IMR-90 (cell line): ENCODE data around the gene PPP1R13B. TPM values are rescaled to one million over a fixed set of nuclear protein-coding genes. Genes with fewer than 3 reads are reported as not detected.

Experiments used
- ATAC-seq: fragments of 200-7000 bp; cut with Tn5 transposase; 2 replicates; pipeline ENCODE4 v1.9.1; 2020; ENCODE audit warnings: low read depth, mild to moderate bottlenecking, moderate library complexity
- BruUV-seq: library from RNA; stranded (reverse); fragments of 400-500 nt; replicated peaks from 2 replicates; lab custom pipeline; 2021; lab: Mats Ljungman, UMichigan
- CTCF ChIA-PET: fragments of 300-600 bp; formaldehyde crosslinking; extraction: SDS; loops from one replicate; lab custom pipeline; 2021; ENCODE audit warnings: antibody characterized with exemption; lab: Yijun Ruan, JAX
- POLR2A ChIA-PET: fragments of 300-600 bp; sonication (Branson Sonifier 250); formaldehyde crosslinking; loops from one replicate; lab custom pipeline; 2022; ENCODE audit warnings: antibody characterized with exemption; ENCODE audit not compliant: unreplicated experiment; lab: Charles Lee
- DNase-seq: peaks from one replicate; pipeline ENCODE4 v3.0.0; 2013
- H2AFZ ChIP-seq: replicated peaks from 2 replicates; pipeline ENCODE3; 2013; ENCODE audit warnings: low read length, mild to moderate bottlenecking; ENCODE audit not compliant: poor library complexity
- H2AK5ac ChIP-seq: 2 replicates; pipeline ENCODE4 v1.6.1; 2013; ENCODE audit warnings: low read depth, low read length, inconsistent platforms
- H2AK9ac ChIP-seq: replicated peaks from 2 replicates; pipeline ENCODE3; 2013; ENCODE audit warnings: mild to moderate bottlenecking, low read depth, low read length, moderate library complexity; ENCODE audit not compliant: poor library complexity
- H2BK120ac ChIP-seq: 2 replicates; pipeline ENCODE4 v1.6.1; 2013; ENCODE audit warnings: low read depth, low read length, inconsistent platforms
- H2BK15ac ChIP-seq: 3 replicates; pipeline ENCODE4 v1.6.1; 2013; ENCODE audit warnings: low read depth, low read length, inconsistent platforms
- H2BK20ac ChIP-seq: 2 replicates; pipeline ENCODE4 v1.6.1; 2013; ENCODE audit warnings: low read depth, mild to moderate bottlenecking, inconsistent platforms, low read length, moderate library complexity
- H2BK5ac ChIP-seq: 2 replicates; pipeline ENCODE4 v1.6.1; 2013; ENCODE audit warnings: mild to moderate bottlenecking, low read depth, low read length, inconsistent platforms; ENCODE audit not compliant: poor library complexity, severe bottlenecking
- H3K14ac ChIP-seq: replicated peaks from 2 replicates; pipeline ENCODE4 v1.6.1; 2013; ENCODE audit warnings: low read depth, low read length, inconsistent platforms
- H3K18ac ChIP-seq: 2 replicates; pipeline ENCODE4 v1.6.1; 2013; ENCODE audit warnings: low read depth, low read length, control low read depth
- H3K23ac ChIP-seq: 2 replicates; pipeline ENCODE4 v1.6.1; 2013; ENCODE audit warnings: low read depth, low read length, inconsistent platforms
- H3K27ac ChIP-seq: 2 replicates; pipeline ENCODE4 v1.5.1; 2013; ENCODE audit warnings: mild to moderate bottlenecking, control low read depth, low read length; ENCODE audit not compliant: insufficient read depth
- H3K27me3 ChIP-seq: 2 replicates; pipeline ENCODE4 v1.6.1; 2013; ENCODE audit warnings: low read length; ENCODE audit not compliant: control insufficient read depth, insufficient read depth
- H3K36me3 ChIP-seq: 2 replicates; pipeline ENCODE4 v1.6.1; 2013; ENCODE audit warnings: low read length, mixed read lengths; ENCODE audit not compliant: control insufficient read depth, insufficient read depth
- H3K4ac ChIP-seq: 2 replicates; pipeline ENCODE4 v1.6.1; 2013; ENCODE audit warnings: low read depth, low read length, inconsistent platforms
- H3K4me1 ChIP-seq: 2 replicates; pipeline ENCODE4 v1.6.1; 2013; ENCODE audit warnings: low read length, mixed read lengths; ENCODE audit not compliant: control insufficient read depth, insufficient read depth
- H3K4me2 ChIP-seq: 2 replicates; pipeline ENCODE4 v1.6.1; 2013; ENCODE audit warnings: low read depth, mild to moderate bottlenecking, control low read depth, low read length, moderate library complexity
- H3K4me3 ChIP-seq: 2 replicates; pipeline ENCODE4 v1.5.1; 2013; ENCODE audit warnings: low read depth, mild to moderate bottlenecking, control low read depth, low read length, moderate library complexity; ENCODE audit not compliant: insufficient read depth
- H3K56ac ChIP-seq: 2 replicates; pipeline ENCODE4 v1.6.1; 2013; ENCODE audit warnings: low read length, inconsistent platforms; ENCODE audit not compliant: insufficient read depth; ENCODE audit errors: extremely low read depth
- H3K79me1 ChIP-seq, 2 experiments: 2 replicates each; pipeline ENCODE4 v1.6.1; 2013; ENCODE audit warnings: low read length in 2 of 2, inconsistent platforms in 1 of 2, low read depth in 1 of 2
- H3K9ac ChIP-seq: 2 replicates; pipeline ENCODE4 v1.6.1; 2013; ENCODE audit warnings: low read depth, low read length, control low read depth
- H3K9me1 ChIP-seq: 2 replicates; pipeline ENCODE4 v1.6.1; 2013; ENCODE audit warnings: low read length, inconsistent platforms; ENCODE audit not compliant: insufficient read depth
- H3K9me3 ChIP-seq: 2 replicates; pipeline ENCODE4 v1.6.1; 2013; ENCODE audit warnings: low read length; ENCODE audit not compliant: control insufficient read depth, insufficient read depth
- H4K20me1 ChIP-seq: 2 replicates; pipeline ENCODE4 v1.6.1; 2013; ENCODE audit warnings: low read length, inconsistent platforms; ENCODE audit not compliant: insufficient read depth
- H4K5ac ChIP-seq: 2 replicates; pipeline ENCODE4 v1.6.1; 2013; ENCODE audit warnings: mild to moderate bottlenecking, low read depth, low read length, control low read depth
- H4K8ac ChIP-seq, 2 experiments: 2 replicates each; pipeline ENCODE4 v1.6.1; 2013; ENCODE audit warnings: low read depth in 2 of 2, low read length in 2 of 2, control low read depth in 1 of 2, inconsistent platforms in 1 of 2
- H4K91ac ChIP-seq: 2 replicates; pipeline ENCODE4 v1.6.1; 2013; ENCODE audit warnings: low read depth, low read length, inconsistent platforms; ENCODE audit not compliant: insufficient read depth
- BHLHE40 ChIP-seq: fragments of 150-350 bp; IDR thresholded peaks from 2 replicates; pipeline ENCODE4 v1.6.1; 2016; ENCODE audit warnings: mild to moderate bottlenecking, low read depth, low read length
- CEBPB ChIP-seq: IDR thresholded peaks from 2 replicates; pipeline ENCODE4 v1.6.1; 2012; ENCODE audit warnings: low read depth, low read length, improper control_type of control experiment
- CHD1 ChIP-seq: IDR thresholded peaks from 2 replicates; pipeline ENCODE4 v1.6.1; 2012; ENCODE audit warnings: low read depth, low read length, improper control_type of control experiment
- CTCF ChIP-seq: conservative IDR thresholded peaks from 2 replicates; pipeline ENCODE4 v1.5.1; 2012; ENCODE audit warnings: mild to moderate bottlenecking, low read depth, low read length, improper control_type of control experiment
- ELK1 ChIP-seq: fragments of 150-350 bp; IDR thresholded peaks from 2 replicates; pipeline ENCODE4 v1.6.1; 2016; ENCODE audit warnings: low read depth, mild to moderate bottlenecking, low read length, moderate library complexity, borderline replicate concordance
- FOS ChIP-seq: fragments of 150-350 bp; IDR thresholded peaks from 2 replicates; pipeline ENCODE4 v1.6.1; 2016; ENCODE audit warnings: low read depth, low read length
- MAFK ChIP-seq: IDR thresholded peaks from 2 replicates; pipeline ENCODE4 v1.6.1; 2012; ENCODE audit warnings: low read depth, low read length, improper control_type of control experiment
- MAZ ChIP-seq: IDR thresholded peaks from 2 replicates; pipeline ENCODE4 v1.6.1; 2012; ENCODE audit warnings: low read depth, mild to moderate bottlenecking, low read length, improper control_type of control experiment, moderate library complexity, borderline replicate concordance
- MXI1 ChIP-seq: IDR thresholded peaks from 2 replicates; pipeline ENCODE4 v1.6.1; 2012; ENCODE audit warnings: low read depth, mild to moderate bottlenecking, low read length, moderate library complexity, borderline replicate concordance
- POLR2A ChIP-seq: IDR thresholded peaks from 2 replicates; pipeline ENCODE4 v1.6.1; 2012; ENCODE audit warnings: mild to moderate bottlenecking, low read depth, low read length
- RAD21 ChIP-seq: IDR thresholded peaks from 2 replicates; pipeline ENCODE4 v1.6.1; 2012; ENCODE audit warnings: low read length, improper control_type of control experiment
- RCOR1 ChIP-seq: IDR thresholded peaks from 2 replicates; pipeline ENCODE4 v1.6.1; 2012; ENCODE audit warnings: mild to moderate bottlenecking, low read length, improper control_type of control experiment; ENCODE audit not compliant: insufficient replicate concordance
- RFX5 ChIP-seq: IDR thresholded peaks from 2 replicates; pipeline ENCODE4 v1.8.0; 2012; ENCODE audit warnings: low read depth, mild to moderate bottlenecking, low read length, moderate library complexity
- SMC3 ChIP-seq: fragments of 150-350 bp; IDR thresholded peaks from 2 replicates; pipeline ENCODE4 v1.6.1; 2016; ENCODE audit warnings: low read depth, mild to moderate bottlenecking, antibody characterized with exemption, low read length, moderate library complexity
- USF2 ChIP-seq: fragments of 150-350 bp; IDR thresholded peaks from 2 replicates; pipeline ENCODE4 v1.6.1; 2017; ENCODE audit warnings: mild to moderate bottlenecking, antibody characterized with exemption, low read length, low read depth
- WGBS, 2 experiments: methylation state at CpG; one replicate each; pipeline versions ENCODE4 v1.1.5 to v1.1.7; 2013; ENCODE audit warnings: missing lambda C conversion rate in 2 of 2; ENCODE audit not compliant: insufficient read length in 1 of 2; ENCODE audit errors: extremely low coverage in 2 of 2; 5-methylcytosine and 5-hydroxymethylcytosine counted together
- dilution Hi-C: fragments of 300-500 bp; cut with HindIII; formaldehyde crosslinking; loops from one replicate; pipeline ENCODE4 v1.14.3; 2018; ENCODE audit warnings: low sequenced_read_pairs; ENCODE audit not compliant: unreplicated experiment
- in situ Hi-C: fragments of 300-500 bp; cut with MboI; formaldehyde crosslinking; loops from 3 replicates; pipeline ENCODE4 v1.14.3; 2019; ENCODE audit warnings: low sequenced_read_pairs, inconsistent platforms, mixed read lengths
- intact Hi-C: fragments of 100-400 bp; cut with micrococcal nuclease; formaldehyde crosslinking; loops from 2 replicates; pipeline ENCODE4 v1.10.0; 2022
- polyA plus RNA-seq, 3 experiments: library from polyadenylated mRNA; depleted of rRNA; stranded (reverse); fragments of >200 nt; gene quantifications; 2 replicates each; pipeline ENCODE4 v1.2.3, GENCODE V29; 2012; ENCODE audit warnings: low replicate concordance in 1 of 3
- total RNA-seq: library from RNA; depleted of rRNA; stranded (reverse); fragments of >200 nt; gene quantifications from 2 replicates; pipeline ENCODE4 v1.2.3, GENCODE V29; 2012

Gene PPP1R13B
- total and polyA plus RNA-seq, 2 of the 4 experiments (the other 2 are of a cell fraction), result 1.6 to 2.8 TPM

GRCh38 chr14:103699901-103700752, 147.2 kb downstream of the PPP1R13B start:
- POLR2A ChIA-PET, result no interaction called here
- Histone ChIP-seq H3K4ac (no peak overlapping the region), H2BK20ac (no peak overlapping the region), H2AFZ (peak overlapping the region; percentile 56), H3K4me1 (peaks cover 15% of the 10 kb centered on the region), H3K4me2 (no peak overlapping the region), H4K5ac (no peak overlapping the region), H2AK5ac (no peak overlapping the region), H3K9me1 (peaks cover 3% of the 10 kb centered on the region; the same call in 1 of the 2 replicates), H3K36me3 (peaks cover 56% of the 10 kb centered on the region), H3K23ac (no peak overlapping the region), H3K27ac (no peak overlapping the region), H2BK5ac (no peak overlapping the region), H3K9me3 (no peaks in the 10 kb centered on the region), H3K4me3 (no peak overlapping the region), H3K56ac (no peak overlapping the region), H3K18ac (no peak overlapping the region), H2BK120ac (no peak overlapping the region), H3K9ac (no peak overlapping the region), H3K27me3 (no peaks in the 10 kb centered on the region), H3K14ac (no peak overlapping the region), H4K20me1 (peaks cover 57% of the 10 kb centered on the region), H4K91ac (no peak overlapping the region), H4K8ac (0 out of 4 replicates have a peak overlapping the region, but pooled peaks of 1 of the 2 experiments have one; percentile 7), H2BK15ac (no peak overlapping the region), H3K79me1 (peaks cover 27 to 82% of the 10 kb centered on the region in 2 experiments; a peak in 3 of 4 replicates), H2AK9ac (peak overlapping the region; percentile 18)
- 85% methylated on average over 12 of the region's 25 CpGs; no CpG with 5 or more reads in 1 of the 2 experiments for WGBS, 2 experiments
- CTCF ChIA-PET, result no interaction called here
- intact Hi-C loops, result no loop called here
- BruUV-seq, result no TSS peak
- dilution Hi-C loops, result no loop called here
- DNase-seq, result no peak
- ATAC-seq, result no peak
- in situ Hi-C loops, result no loop called here
- no peak for TF ChIP-seq MAZ
- TF ChIP-seq MAFK, result no peak
- no peak for TF ChIP-seq SMC3
- TF ChIP-seq CHD1, result no peak
- no peak for TF ChIP-seq BHLHE40
- TF ChIP-seq USF2, result no peak
- no peak for TF ChIP-seq RAD21
- TF ChIP-seq RCOR1, result no peak
- TF ChIP-seq CEBPB, result no peak
- TF ChIP-seq CTCF, result no peak
- TF ChIP-seq POLR2A, result no peak
- no peak for TF ChIP-seq ELK1
- TF ChIP-seq FOS, result no peak
- no peak for TF ChIP-seq RFX5
- no peak for TF ChIP-seq MXI1
